Coronary artery (tissue), 2 donors: ENCODE results near the gene NAA15.
A peak's percentile ranks its signal among the peaks of the same experiment; 100 is the strongest.
"Not testable (repeated sequence)": the region's sequence is repeated elsewhere in the genome, so short reads cannot be mapped to it uniquely, and the experiment has no call there.

Experiments
- DNase-seq: peaks from one replicate; pipeline ENCODE4 v3.0.0-alpha.2; 2017; ENCODE audit warnings: low spot score
- H3K27ac ChIP-seq, 2 donors: fragments of 200-600 bp; sonication (generic); one replicate each; pipeline ENCODE4 v1.5.1; 2016 to 2019
- H3K4me3 ChIP-seq: fragments of 200-600 bp; sonication (generic); 2 replicates; pipeline ENCODE4 v1.5.1; 2016; ENCODE audit warnings: mild to moderate bottlenecking, moderate library complexity
- TF ChIP-seq, protein P1 (sequence below): fragments of 200-600 bp; sonication (generic); IDR thresholded peaks from one replicate; pipeline ENCODE4 v1.5.1; 2019; ENCODE audit warnings: antibody characterized with exemption

NAA15 gene

DNA sequence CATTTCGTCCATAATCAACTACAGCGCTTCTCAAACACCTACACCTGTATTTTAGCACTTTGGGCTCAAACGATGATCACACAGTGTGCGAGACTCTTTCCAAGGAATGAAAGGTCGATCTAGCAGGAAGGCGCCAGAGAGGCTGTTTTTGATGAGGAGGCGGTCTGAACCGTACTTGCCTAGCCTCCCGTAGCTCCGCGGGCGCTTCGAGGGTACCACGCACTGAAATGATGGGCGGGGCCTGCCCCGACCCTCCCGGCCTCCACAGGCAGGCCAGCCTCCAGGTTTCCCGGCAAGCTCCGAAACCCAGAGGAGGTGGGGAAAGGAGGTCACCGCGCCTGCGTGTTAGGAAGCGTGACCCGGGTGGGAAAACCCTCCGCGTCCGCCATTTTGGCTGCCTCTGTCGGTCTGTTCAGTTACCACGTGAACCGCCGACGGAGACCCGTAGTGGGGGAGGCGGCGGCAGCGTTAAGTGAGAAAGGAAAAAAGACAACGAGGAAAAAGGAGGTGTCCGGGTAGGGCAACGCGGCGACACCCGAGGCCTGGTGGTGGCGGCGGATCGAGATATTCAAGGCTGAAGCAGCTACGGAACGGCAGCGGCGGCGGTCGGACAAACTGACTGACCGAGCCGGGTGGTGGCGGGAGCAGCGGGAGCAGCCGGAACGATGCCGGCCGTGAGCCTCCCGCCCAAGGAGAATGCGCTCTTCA, at the start of gene NAA15:
Gene NAA15, plus strand, starts transcription at position 393 of the 708 bp plus-strand sequence. Its CDS starts 273 bp downstream, at position 666.
- DNase-seq = peak; percentile 99
- H3K4me3 ChIP-seq = peak within 1 kb of the TSS; percentile 94
- TF ChIP-seq, protein P1, sequence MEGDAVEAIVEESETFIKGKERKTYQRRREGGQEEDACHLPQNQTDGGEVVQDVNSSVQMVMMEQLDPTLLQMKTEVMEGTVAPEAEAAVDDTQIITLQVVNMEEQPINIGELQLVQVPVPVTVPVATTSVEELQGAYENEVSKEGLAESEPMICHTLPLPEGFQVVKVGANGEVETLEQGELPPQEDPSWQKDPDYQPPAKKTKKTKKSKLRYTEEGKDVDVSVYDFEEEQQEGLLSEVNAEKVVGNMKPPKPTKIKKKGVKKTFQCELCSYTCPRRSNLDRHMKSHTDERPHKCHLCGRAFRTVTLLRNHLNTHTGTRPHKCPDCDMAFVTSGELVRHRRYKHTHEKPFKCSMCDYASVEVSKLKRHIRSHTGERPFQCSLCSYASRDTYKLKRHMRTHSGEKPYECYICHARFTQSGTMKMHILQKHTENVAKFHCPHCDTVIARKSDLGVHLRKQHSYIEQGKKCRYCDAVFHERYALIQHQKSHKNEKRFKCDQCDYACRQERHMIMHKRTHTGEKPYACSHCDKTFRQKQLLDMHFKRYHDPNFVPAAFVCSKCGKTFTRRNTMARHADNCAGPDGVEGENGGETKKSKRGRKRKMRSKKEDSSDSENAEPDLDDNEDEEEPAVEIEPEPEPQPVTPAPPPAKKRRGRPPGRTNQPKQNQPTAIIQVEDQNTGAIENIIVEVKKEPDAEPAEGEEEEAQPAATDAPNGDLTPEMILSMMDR = no peak
- H3K27ac ChIP-seq = peak within 1 kb of the TSS; percentile 93 to 94

DNA sequence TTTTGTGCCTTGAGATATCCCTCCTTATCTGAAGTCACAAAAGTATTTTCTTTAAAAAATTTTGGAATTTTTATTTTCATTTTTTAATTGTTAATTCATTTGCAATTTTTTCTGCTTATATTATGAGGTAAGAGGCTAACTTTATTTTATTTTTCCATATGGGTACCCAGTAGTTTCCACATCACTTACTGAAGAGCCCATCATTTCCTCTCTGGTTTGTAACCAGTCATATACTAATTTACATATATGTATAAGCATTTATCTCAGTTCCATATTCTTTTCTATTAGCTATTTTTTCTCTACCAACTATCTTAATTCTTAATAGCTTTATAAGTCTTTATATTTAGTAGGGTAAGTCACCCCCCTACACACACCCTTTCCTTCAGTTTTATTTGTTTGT, 48.3 kb upstream of the NAA15 start:
- TF ChIP-seq, protein P1 = no peak
- Histone ChIP-seq H3K4me3 (no peak overlapping the region), H3K27ac (no peak overlapping the region)
- no peak for DNase-seq

DNA sequence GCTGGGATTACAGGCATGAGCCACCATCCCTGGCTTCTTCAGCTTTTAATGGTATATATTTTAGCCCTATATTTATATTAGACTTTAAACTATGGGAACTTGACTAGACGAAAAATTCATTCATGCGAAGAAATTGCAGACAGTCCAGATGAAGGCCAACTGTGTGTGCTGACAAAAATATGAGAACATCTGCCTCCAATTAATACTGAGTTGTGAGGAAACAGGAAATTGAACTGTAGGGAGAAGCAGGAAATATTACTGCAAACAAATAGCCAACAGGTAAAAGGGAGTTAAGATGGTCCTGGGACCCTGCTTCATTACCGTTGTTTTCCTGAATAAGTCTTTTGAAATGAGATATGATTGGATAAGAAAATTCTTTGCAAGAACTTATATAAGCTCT, 47.6 kb upstream of the NAA15 start:
- H3K27ac ChIP-seq = no peak overlapping the region
- TF ChIP-seq, protein P1 = no peak
- DNase-seq = no peak
- H3K4me3 ChIP-seq = no peak overlapping the region

DNA sequence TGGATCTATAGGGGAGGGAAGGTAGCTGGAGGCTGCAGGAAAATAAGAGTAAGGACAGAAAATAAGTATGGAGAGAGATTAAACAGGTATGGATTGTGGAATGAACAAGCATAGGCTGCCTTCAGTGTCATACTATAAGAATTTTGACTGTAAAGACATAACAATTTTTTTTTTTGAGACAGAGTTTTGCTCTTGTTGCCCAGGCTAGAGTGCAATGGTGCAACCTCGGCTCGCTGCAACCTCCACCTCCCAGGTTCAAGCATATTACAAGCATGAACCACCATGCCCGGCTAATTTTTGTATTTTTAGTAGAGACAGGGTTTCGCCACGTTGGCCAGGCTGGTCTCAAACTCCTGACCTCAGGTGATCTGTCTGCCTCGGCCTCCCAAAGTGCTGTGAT, 45.7 kb upstream of the NAA15 start:
- H3K4me3 ChIP-seq, H3K27ac ChIP-seq, DNase-seq: not testable (repeated sequence)

DNA sequence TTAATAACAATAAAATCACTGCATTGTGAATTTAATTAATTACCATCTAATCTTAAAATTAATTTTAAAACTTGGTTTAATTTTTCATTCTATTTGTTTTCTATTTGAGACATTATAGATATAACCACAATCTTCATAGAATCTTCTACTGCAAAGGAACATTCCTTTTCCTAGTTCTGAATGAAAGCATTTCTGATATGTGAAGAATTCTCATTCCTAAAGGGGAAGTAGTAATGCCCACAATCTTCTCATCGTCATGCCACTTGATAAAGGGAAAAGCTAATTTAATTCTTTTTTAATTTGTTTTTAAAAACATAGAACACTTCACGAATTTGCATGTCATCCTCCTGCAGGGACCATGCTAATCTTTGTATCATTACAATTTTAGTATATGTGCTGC, 45.0 kb upstream of the NAA15 start:
- H3K27ac ChIP-seq = no peak overlapping the region
- no peak for DNase-seq
- H3K4me3 ChIP-seq = no peak overlapping the region
- TF ChIP-seq, protein P1 = no peak

DNA sequence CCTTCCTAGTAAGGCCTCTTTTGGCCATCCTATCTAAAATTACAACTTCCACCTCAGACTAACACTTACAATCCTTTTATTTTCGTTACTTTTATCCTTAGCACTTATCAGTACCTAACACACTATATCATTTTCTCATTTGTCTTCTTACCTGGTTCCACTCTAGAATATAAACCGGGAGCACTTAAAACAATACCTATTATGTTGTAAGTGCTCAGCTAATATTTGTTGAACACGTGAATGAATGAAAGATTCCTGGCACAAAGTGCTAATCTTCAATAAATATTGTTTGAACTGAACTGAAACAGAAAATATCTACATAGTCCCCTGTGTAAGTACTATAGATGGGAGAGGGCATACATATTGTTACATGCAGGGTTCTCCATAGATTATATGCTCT, 35.7 kb upstream of the NAA15 start:
- no peak overlapping the region for H3K4me3 ChIP-seq
- DNase-seq = no peak
- TF ChIP-seq, protein P1 = no peak
- no peak overlapping the region for H3K27ac ChIP-seq

DNA sequence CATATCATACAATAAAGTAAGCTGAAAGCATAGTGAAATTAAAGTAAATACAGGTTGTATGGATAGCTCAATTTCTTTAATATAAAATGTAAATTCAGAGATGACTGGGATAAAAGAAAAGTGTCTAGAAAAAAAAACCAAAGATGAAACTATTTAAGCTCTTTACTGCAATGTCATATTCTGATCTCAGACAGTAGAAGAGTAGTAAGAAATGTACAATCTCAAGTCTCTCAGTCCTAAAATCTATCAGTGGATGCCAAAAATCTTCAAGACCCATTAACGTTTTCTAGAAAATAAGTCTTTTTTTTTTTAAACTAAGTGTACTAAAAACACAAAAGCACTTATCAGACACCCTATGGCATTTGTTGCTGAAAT, 35.1 kb upstream of the NAA15 start:
- Histone ChIP-seq H3K4me3 (peak overlapping the region; percentile 58), H3K27ac (no peak overlapping the region)
- TF ChIP-seq, protein P1 = no peak
- DNase-seq = no peak
